Stimulated activated CD8-positive, alpha-beta memory T cell treated with anti-CD3 and anti-CD28 coated beads, Interleukin-7, amount 100 ng/mL, for 4 hours (primary cell): ENCODE results near the gene AFM.
"Not testable (repeated sequence)": the region's sequence is repeated elsewhere in the genome, so short reads cannot be mapped to it uniquely, and the experiment has no call there.

Experiments used
- DNase-seq, 2 donors: peaks; one replicate each; pipeline ENCODE4 v3.0.0-alpha.2; 2020; ENCODE audit warnings: low read depth in 2 of 2

The AFM gene

DNA sequence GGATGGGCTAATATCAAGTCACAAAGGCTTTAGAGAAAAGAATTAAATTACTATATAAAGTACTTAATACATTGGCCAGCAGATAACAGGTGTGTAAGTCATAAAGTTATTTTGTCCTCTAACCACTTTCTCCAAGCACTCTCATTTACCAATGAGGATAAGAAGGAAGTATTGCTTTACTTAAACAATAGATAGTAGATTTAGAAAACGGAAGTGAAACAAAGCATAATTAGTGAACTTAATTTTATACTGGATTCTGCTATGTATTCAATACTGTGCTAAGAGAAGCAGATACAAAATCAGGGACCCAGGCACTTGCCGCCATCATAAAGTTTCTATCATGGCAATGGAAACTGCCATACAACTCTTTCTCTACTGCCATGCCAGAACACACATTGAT lies 24.0 kb downstream of the AFM start:
- no peak for DNase-seq

DNA sequence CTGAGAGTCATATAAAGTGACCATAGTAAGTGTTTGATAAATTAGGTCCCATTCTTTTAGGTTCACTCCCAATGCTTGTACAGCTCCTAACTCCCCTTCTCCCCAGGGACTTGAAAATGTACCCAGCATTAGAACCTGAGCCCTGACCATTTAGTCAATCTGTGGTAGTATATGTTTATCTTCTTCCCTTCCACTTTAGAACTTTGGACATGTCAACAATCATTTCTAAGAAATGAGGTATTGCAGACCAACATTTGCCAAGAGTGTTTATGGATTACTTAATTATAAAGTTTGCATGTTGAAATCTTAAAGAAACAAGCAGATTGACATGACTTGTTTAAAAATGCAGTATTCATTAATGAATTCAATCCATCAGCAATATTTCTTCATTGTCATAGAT lies 26.0 kb downstream of the AFM start:
- no peak for DNase-seq

DNA sequence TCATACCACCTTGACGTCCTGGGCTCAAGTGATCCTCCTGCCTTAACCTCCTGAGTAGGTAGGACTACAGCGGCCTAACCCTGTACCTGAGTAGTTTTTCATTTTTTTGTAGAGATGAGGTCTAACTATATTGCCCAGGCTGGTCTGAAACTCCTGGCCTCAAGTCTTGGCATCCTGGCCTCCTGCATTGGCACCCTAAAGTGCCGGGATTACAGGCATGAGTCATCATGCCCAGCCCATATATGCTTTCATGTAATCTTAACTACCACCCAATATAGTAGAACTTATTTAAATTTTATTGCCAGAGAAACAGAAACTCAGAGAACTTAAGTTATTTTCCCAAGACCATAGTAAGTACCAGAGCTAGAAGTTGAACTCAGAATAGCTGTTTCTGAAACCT lies 27.1 kb downstream of the AFM start:
- DNase-seq = no peak

DNA sequence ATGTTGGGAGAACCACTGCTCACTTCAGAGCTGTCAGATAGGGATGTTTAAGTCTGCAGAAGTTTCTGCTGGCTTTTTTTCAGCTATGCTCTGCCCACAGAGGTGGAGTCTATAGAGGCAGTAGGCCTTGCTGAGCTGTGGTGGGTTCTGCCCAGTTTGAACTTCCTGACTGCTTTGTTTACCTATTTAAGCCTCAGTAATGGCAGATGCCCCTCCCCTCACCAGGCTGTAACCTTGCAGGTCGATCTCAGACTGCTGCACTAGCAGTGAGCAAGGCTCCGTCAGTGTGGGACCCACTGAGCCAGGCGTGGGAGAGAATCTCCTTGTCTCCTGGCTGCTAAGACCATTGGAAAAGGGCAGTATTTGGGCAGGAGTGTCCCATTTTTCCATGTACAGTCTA lies 36.8 kb downstream of the AFM start:
- DNase-seq = no peak

DNA sequence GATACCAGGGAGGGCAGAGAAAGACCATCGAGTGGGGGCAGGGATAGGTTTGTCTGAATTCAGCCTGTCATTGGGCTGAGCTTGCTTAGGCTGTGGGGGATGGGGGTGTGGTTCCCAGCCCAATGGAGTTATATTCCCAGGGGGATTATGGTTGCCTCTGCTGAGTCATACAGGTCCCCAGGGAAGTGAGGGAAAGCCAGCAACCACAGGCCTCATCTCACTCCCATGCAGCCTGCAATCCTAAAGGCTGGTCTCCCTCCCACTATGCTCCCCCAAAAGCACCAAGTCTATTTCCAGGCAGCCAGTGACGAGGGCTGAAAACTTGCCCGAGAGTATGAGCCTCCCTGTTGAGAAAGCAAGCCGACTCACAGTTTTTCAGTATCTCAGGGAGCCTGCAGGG lies 39.3 kb downstream of the AFM start:
- DNase-seq = no peak

DNA sequence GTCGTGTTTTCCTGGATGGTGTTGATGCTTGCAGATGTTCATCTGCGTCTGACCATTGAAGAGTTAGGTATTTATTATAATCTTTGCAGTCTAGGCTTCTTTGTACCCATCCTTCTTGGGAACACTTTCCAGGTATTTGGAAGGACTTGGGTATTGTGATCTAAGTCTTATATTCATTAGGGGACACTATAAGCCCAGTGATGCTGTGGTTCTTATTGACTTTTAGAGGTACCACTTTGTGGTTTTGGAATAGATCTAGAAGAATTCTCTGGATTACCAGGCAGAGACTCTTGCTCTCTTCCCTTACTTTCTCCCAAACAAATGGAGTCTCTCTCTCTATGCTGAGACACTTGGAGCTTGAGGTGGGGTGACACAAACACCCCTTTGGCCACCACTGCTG lies 41.6 kb downstream of the AFM start:
- DNase-seq = no peak

DNA sequence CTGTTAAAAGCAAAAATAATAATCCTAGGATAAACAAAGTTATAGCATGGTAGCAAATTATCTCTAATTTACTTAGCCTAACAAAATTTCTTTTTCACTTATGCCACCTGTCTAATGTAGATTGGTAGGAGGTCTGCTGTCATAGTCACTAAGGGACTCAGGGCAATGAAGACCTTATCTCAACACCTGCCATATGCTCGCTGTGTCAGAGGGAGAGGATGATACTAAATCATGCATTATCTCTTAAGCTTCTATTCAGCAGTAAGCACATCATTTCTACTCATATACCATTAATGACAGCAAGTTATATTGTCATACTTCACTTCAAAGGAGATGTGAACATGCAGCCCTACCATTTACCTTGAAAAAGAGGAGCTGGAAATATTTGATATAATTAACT lies 44.1 kb downstream of the AFM start:
- DNase-seq = no peak

DNA sequence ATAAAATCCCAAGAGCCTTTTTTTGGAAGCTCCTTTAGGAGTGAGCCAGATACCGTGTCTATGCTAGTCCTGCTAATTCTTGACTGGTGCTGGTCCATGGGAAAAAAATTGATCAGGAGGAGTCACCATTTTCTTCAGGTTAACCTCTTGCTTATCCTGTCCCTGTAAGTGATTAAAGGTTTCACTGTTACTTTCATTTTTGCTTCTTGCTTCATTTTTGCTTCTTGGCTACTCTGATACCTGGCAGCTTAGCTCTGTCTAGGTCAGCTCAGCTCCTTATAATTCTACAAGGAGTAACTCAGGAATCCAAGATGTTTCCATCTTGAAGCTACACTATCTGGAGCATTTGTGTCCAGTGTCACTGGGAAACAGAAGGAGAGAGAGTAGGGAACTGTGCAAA lies 45.7 kb downstream of the AFM start:
- no peak for DNase-seq

DNA sequence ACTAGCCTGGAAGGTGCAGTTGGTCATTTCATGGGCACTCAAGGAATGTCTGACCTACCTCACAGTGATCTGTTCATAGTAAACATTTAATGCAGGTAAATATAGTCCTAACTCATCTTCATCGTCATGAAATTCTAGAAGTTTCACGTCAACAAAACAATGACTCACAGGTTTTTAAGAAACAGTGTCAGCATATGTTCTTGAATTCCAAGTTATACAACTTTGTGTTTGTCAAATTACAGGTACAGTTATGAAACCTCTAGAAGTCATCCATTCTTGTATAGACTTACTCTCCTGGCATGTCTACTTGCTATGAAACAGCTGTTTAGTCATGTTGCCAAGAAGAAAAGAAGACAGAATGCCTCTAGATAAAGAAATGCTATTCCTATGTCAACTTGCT lies 46.6 kb downstream of the AFM start:
- DNase-seq = no peak

DNA sequence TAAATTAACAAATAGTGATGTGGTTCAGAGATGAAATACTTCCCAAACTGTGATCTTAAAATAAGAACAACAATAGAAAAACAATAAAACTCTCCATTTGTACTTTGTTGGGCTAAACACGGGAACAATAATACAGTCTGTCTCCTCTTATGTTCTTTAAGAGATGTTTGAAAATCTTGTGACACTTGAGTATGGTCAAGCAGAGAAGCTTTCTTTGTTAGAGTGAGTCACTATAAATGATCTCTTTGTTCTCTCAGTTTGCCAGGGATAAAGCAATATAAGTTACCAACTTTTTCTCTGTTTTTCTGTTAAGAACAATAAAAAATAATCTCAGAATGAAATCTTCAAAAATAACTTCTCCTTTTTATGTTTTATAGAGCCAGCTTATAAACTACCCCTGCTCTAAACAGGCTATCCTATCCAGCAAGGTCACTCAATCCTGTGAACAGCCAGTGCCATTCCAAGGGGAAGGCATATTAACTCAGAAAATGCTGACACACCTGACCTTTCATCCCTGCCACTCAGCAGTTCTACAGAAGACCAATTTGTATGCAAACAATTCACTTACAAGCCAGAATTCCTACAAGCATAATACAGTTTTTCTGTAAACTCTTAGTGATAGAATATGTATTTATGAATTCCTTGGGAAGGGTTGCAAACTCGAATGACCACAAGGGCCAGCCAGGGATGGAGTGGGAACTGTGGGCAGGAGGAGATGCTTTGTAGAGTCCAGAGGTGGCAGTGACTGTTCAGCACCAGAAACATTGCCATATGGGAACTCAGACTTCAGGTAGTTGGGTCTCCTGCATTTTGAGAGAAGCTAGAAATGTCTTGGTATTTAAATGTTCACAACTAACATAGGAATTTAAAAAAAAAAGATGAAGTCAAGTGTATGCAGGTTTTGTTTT lies 52.2 kb downstream of the AFM start:
- no peak for DNase-seq

DNA sequence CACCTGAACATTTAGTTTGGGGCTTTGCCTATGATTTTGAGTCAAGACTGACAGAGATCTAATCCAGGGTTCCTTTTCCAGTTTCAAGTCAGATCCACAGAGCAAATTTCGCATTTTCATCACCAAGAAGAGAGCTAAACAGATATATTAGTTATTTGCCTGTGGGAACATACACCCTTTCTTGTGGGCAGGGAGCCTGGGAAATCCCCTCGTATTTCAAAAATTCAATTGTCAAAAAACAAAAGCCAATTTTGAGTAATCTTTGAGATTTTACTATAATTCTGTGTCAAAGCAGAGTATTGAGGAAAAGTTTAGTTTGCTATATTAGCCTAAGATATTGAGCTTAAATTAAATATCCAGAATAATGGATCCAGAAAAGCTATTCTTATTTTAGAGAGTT lies 56.6 kb downstream of the AFM start:
- no peak for DNase-seq

DNA sequence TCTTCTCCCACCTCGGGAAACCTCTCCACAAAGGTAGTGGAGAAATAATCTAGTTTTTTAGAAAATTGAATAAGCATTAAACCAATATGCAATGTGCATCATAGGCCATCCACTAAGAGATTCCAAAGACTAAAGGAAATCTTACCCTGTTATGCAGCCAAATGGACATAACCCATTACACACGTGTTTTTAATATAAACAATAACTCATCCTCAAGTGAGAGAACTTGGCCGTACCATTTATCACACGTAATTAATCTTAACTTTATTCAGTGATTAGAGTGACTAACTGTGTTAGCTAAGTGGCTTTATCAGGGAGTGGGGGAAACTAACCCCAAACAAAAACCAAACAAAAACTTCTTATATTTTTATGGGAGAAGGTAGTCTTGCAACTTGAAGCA lies 57.8 kb downstream of the AFM start:
- no peak for DNase-seq

DNA sequence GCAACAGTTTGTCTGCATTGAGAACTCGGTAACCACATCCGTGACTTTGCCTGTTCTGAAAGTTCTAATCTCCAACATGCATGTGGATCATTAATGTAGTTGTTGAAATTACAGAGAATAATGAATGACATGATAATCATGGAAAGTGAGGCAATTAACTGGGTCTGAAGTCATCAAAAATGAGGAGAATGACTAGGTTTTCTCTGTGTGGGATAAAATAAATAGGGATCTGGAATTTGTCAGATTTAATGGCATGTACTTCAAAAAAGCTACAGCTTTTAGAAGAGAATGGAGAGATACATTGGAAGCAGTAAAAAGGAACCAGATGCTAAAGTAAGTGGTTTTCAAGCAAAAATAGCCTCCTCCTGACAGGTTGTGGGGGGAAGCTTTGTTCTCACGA lies 59.3 kb downstream of the AFM start:
- DNase-seq = no peak

DNA sequence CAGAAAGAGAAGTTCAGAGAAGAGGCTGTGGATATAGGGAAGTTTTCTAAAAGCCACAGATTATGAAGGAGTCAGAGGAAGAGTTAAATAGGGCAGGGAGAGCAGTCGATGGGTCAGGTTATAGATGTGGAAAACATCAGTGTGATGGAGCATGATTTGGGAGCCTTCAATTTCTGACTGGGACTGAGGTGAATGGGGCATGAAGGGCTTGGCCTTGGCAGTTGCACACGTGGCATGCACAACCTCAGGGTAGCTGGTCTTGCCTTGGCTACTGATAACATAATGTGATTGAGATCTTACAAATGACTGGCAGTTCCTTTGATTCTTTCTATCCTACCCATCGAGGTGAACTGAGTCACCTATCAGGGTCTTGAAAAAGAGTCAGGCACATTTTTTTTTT lies 59.7 kb downstream of the AFM start:
- DNase-seq = no peak

DNA sequence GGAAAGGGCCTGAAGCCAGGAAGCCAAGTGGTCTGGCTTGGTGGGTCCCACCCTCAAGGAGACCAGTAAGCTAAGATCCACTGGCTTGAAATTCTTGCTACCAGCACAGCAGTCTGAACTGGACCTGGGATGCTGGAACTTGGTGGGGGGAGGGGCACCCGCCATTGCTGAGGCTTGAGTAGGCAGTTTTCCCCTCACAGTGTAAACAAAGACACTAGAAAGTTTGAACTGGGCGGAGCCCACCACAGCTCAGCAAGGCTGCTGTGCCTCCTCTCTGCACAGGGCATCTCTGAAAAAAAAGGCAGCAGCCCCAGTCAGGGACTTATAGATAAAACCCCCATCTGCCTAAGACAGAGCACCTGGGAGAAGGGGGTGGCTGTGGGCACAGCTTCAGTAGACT lies 63.1 kb downstream of the AFM start:
- no peak for DNase-seq

DNA sequence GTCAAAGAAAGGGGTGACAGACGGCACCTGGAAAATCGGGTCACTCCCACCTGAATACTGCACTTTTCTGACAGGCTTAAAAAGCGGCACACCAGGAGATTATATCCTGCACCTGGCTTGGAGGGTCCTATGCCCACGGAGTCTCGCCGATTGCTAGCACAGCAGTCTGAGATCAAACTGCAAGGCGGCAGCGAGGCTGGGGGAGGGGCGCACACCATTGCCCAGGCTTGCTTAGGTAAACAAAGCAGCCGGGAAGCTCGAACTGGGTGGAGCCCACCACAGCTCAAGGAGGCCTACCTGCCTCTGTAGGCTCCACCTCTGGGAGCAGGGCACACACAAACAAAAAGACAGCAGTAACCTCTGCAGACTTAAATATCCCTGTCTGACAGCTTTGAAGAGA lies 69.3 kb downstream of the AFM start:
- DNase-seq = not testable (repeated sequence)
